OCI-LY7 (cell line): ENCODE measurements around the gene MAP3K10. TPM values are rescaled to one million over a fixed set of nuclear protein-coding genes. Genes with fewer than 3 reads are reported as not detected.

Experiments
- BruUV-seq: library from RNA; stranded (reverse); fragments of 400-500 nt; replicated peaks from 2 replicates; lab custom pipeline; 2021; lab: Mats Ljungman, UMichigan
- CTCF ChIA-PET: fragments of 300-600 bp; sonication (Branson Sonifier 250); formaldehyde crosslinking; loops from one replicate; lab custom pipeline; 2022; ENCODE audit warnings: antibody characterized with exemption; ENCODE audit not compliant: unreplicated experiment; lab: Charles Lee
- POLR2A ChIA-PET: fragments of 300-600 bp; sonication (Branson Sonifier 250); formaldehyde crosslinking; loops from one replicate; lab custom pipeline; 2022; ENCODE audit warnings: antibody characterized with exemption; lab: Charles Lee
- DNase-seq: peaks from one replicate; pipeline ENCODE4 v3.0.0-alpha.2; 2015; ENCODE audit warnings: low spot score
- H2AFZ ChIP-seq: fragments of 200-600 bp; sonication (generic), shearing (Covaris generic); 2 replicates; pipeline ENCODE4 v1.6.1; 2014; ENCODE audit warnings: mild to moderate bottlenecking, antibody characterized with exemption, low read length, moderate library complexity
- H3K27ac ChIP-seq: fragments of 200-600 bp; sonication (generic); 2 replicates; pipeline ENCODE4 v1.5.1; 2014; ENCODE audit warnings: mixed run types, low read depth, mild to moderate bottlenecking, moderate library complexity, low read length, inconsistent platforms; ENCODE audit not compliant: poor library complexity, severe bottlenecking
- H3K36me3 ChIP-seq: fragments of 200-600 bp; sonication (generic); 2 replicates; pipeline ENCODE4 v1.6.1; 2014; ENCODE audit warnings: mild to moderate bottlenecking, antibody characterized with exemption, low read length, moderate library complexity, mixed read lengths; ENCODE audit not compliant: insufficient read depth
- H3K4me1 ChIP-seq: fragments of 200-600 bp; sonication (generic); 2 replicates; pipeline ENCODE4 v1.5.1; 2014; ENCODE audit warnings: mild to moderate bottlenecking, low read length; ENCODE audit not compliant: insufficient read depth, poor library complexity, severe bottlenecking
- H3K4me2 ChIP-seq: fragments of 200-600 bp; sonication (generic); 2 replicates; pipeline ENCODE4 v1.6.1; 2014; ENCODE audit warnings: mild to moderate bottlenecking, low read length
- H3K4me3 ChIP-seq: fragments of 200-600 bp; sonication (generic); 2 replicates; pipeline ENCODE4 v1.5.1; 2014; ENCODE audit warnings: mild to moderate bottlenecking, low read depth, low read length; ENCODE audit not compliant: poor library complexity, severe bottlenecking
- H3K79me2 ChIP-seq: fragments of 200-600 bp; sonication (generic); 2 replicates; pipeline ENCODE4 v1.6.1; 2016; ENCODE audit warnings: low read depth, mild to moderate bottlenecking, low read length, moderate library complexity, mixed read lengths; ENCODE audit not compliant: insufficient read depth
- H3K9me2 ChIP-seq: fragments of 200-600 bp; sonication (generic); 2 replicates; pipeline ENCODE4 v1.6.1; 2016; ENCODE audit warnings: mild to moderate bottlenecking, low read length, mixed read lengths; ENCODE audit not compliant: insufficient read depth
- H3K9me3 ChIP-seq: fragments of 200-600 bp; sonication (generic); 2 replicates; pipeline ENCODE4 v1.6.1; 2014; ENCODE audit warnings: mild to moderate bottlenecking, mixed run types, low read length, mixed read lengths
- H4K20me1 ChIP-seq: fragments of 200-600 bp; sonication (generic); 2 replicates; pipeline ENCODE4 v1.6.1; 2014; ENCODE audit warnings: mild to moderate bottlenecking, antibody characterized with exemption, low read length, moderate library complexity, mixed read lengths; ENCODE audit not compliant: insufficient read depth
- CTCF ChIP-seq: fragments of 200-600 bp; sonication (generic); conservative IDR thresholded peaks from 2 replicates; pipeline ENCODE4 v1.5.1; 2014; ENCODE audit warnings: mild to moderate bottlenecking, antibody characterized with exemption, low read length, moderate library complexity, mixed read lengths
- EZH2phosphoT487 ChIP-seq: fragments of 200-600 bp; sonication (generic); IDR thresholded peaks from 2 replicates; pipeline ENCODE4 v1.6.1; 2018; ENCODE audit warnings: low read depth, borderline replicate concordance, mild to moderate bottlenecking, mixed run types, antibody characterized with exemption, low read length, moderate library complexity, mixed read lengths
- intact Hi-C: fragments of 100-400 bp; cut with micrococcal nuclease; formaldehyde crosslinking; loops from one replicate; pipeline ENCODE4 v1.10.0; 2022; ENCODE audit not compliant: unreplicated experiment
- total RNA-seq, 2 experiments: library from RNA; depleted of rRNA in 1 of 2; stranded (reverse); fragments of >200 nt in 1 of 2; shearing (Covaris generic) in 1 of 2; gene quantifications; 2 replicates each; pipeline ENCODE4 v1.2.3, GENCODE V29; 2014 to 2022

Gene MAP3K10
- total RNA-seq, 2 experiments from 2014 or later = 20.6 to 32.5 TPM

GRCh38 chr19:40229484-40229883 is 38.3 kb downstream of the MAP3K10 start:
- no peak overlapping the region for H3K27ac ChIP-seq
- no peak overlapping the region for H2AFZ ChIP-seq
- ChIA-PET POLR2A (interaction anchor here (0.7 kb wide), 1 partner anchor 103 kb away, joined by 3 read pairs; no protein-coding TSS in a partner anchor), CTCF (no interaction called here)
- H3K9me3 ChIP-seq = no peaks in the 10 kb centered on the region
- H3K4me2 ChIP-seq = no peak overlapping the region
- H3K79me2 ChIP-seq = no peaks in the 10 kb centered on the region
- no peak overlapping the region for H3K4me3 ChIP-seq
- BruUV-seq = no TSS peak
- H4K20me1 ChIP-seq = no peaks in the 10 kb centered on the region; the same call in 1 of the 2 replicates
- peaks cover 6% of the 10 kb centered on the region; the same call in 1 of the 2 replicates for H3K36me3 ChIP-seq
- intact Hi-C loops = no loop called here
- H3K4me1 ChIP-seq = no peaks in the 10 kb centered on the region
- TF ChIP-seq CTCF (no peak), EZH2phosphoT487 (no peak)
- no peaks in the 10 kb centered on the region for H3K9me2 ChIP-seq
- DNase-seq = no peak

GRCh38 chr19:40229926-40230417 is 38.7 kb downstream of the MAP3K10 start:
- H3K4me2 ChIP-seq = no peak overlapping the region
- no peak for DNase-seq
- H3K27ac ChIP-seq = no peak overlapping the region
- H2AFZ ChIP-seq = no peak overlapping the region
- no peaks in the 10 kb centered on the region for H3K9me3 ChIP-seq
- peaks cover 8% of the 10 kb centered on the region; the same call in 1 of the 2 replicates for H3K36me3 ChIP-seq
- H3K4me3 ChIP-seq = no peak overlapping the region
- ChIA-PET POLR2A (no interaction called here), CTCF (no interaction called here)
- TF ChIP-seq EZH2phosphoT487 (no peak), CTCF (no peak)
- H3K79me2 ChIP-seq = no peaks in the 10 kb centered on the region
- no peaks in the 10 kb centered on the region; the same call in 1 of the 2 replicates for H4K20me1 ChIP-seq
- no TSS peak for BruUV-seq
- H3K9me2 ChIP-seq = no peaks in the 10 kb centered on the region
- no peaks in the 10 kb centered on the region for H3K4me1 ChIP-seq
- intact Hi-C loops = no loop called here

- BruUV-seq = no TSS peak
Measured at GRCh38 chr19:40231057-40231456, 39.8 kb downstream of the MAP3K10 start.

More at GRCh38 chr19:40231057-40231456, 39.8 kb downstream of the MAP3K10 start:
- Histone ChIP-seq H3K79me2 (no peaks in the 10 kb centered on the region), H3K4me1 (no peaks in the 10 kb centered on the region), H2AFZ (no peak overlapping the region), H3K4me2 (no peak overlapping the region), H3K27ac (no peak overlapping the region), H3K9me3 (no peaks in the 10 kb centered on the region), H3K9me2 (no peaks in the 10 kb centered on the region), H3K36me3 (peaks cover 18% of the 10 kb centered on the region; the same call in 1 of the 2 replicates), H3K4me3 (no peak overlapping the region), H4K20me1 (no peaks in the 10 kb centered on the region; the same call in 1 of the 2 replicates)
- no peak for DNase-seq
- POLR2A ChIA-PET = no interaction called here
- intact Hi-C loops = no loop called here
- CTCF ChIA-PET = no interaction called here
- no peak for TF ChIP-seq CTCF
- TF ChIP-seq EZH2phosphoT487 = no peak
